Endothelial cell of umbilical vein (primary cell): ENCODE results near the gene NR3C2. TPM values are rescaled to one million over a fixed set of nuclear protein-coding genes. Genes with fewer than 3 reads are reported as not detected.

Source experiments
- BruUV-seq: library from RNA; stranded (reverse); fragments of 400-500 nt; replicated peaks from 2 replicates; lab custom pipeline; 2021; lab: Mats Ljungman, UMichigan
- CTCF ChIA-PET: fragments of 300-600, 350-600 bp; sonication (Branson Sonifier 250); formaldehyde crosslinking; loops from one replicate; lab custom pipeline; 2021; ENCODE audit warnings: antibody characterized with exemption, inconsistent platforms; lab: Charles Lee
- POLR2A ChIA-PET: fragments of 300-600, 350-600 bp; sonication (Branson Sonifier 250); formaldehyde crosslinking; loops from one replicate; lab custom pipeline; 2021; ENCODE audit warnings: antibody characterized with exemption, inconsistent platforms; lab: Charles Lee
- DNase-seq: peaks from one replicate; pipeline ENCODE4 v3.0.0-alpha.2; 2011; ENCODE audit warnings: low read depth, low spot score
- FAIRE-seq: peaks from 2 replicates; lab custom pipeline; 2011; peaks lifted over from hg19 to GRCh38; lab: Jason Lieb, UNC
- H2AFZ ChIP-seq: 2 replicates; pipeline ENCODE4 v1.6.0; 2012; ENCODE audit warnings: low read depth, low read length, control low read depth, inconsistent platforms
- H3K27ac ChIP-seq: 2 replicates; pipeline ENCODE4 v1.5.1; 2011; ENCODE audit warnings: low read depth, mild to moderate bottlenecking, control low read depth, low read length, moderate library complexity; ENCODE audit not compliant: insufficient read depth
- H3K27me3 ChIP-seq, 2 experiments: 2 replicates each; pipeline versions ENCODE4 v1.6.0 to v1.6.1; 2011; ENCODE audit warnings: low read length in 2 of 2, mixed read lengths in 1 of 2; ENCODE audit not compliant: control insufficient read depth in 2 of 2, insufficient read depth in 2 of 2
- H3K36me3 ChIP-seq, 2 experiments: 2 replicates in 1 of 2; 3 replicates in 1 of 2; pipeline ENCODE4 v1.5.1; 2011; ENCODE audit warnings: low read length in 2 of 2, mild to moderate bottlenecking in 1 of 2, moderate library complexity in 1 of 2; ENCODE audit not compliant: control insufficient read depth in 2 of 2, insufficient read depth in 2 of 2; ENCODE audit errors: extremely low read depth in 1 of 2
- H3K4me1 ChIP-seq: 3 replicates; pipeline ENCODE4 v1.5.1; 2011; ENCODE audit warnings: mild to moderate bottlenecking, low read length; ENCODE audit not compliant: control insufficient read depth, insufficient read depth; ENCODE audit errors: extremely low read depth
- H3K4me2 ChIP-seq: 2 replicates; pipeline ENCODE4 v1.6.1; 2011; ENCODE audit warnings: low read length, control low read depth, mixed read lengths; ENCODE audit not compliant: insufficient read depth
- H3K4me3 ChIP-seq, 3 experiments: fragments of 200-600 bp in 1 of 3; sonication (generic), shearing (Covaris generic) in 1 of 3; replicated peaks in 1 of 3; 2 replicates each; pipeline ENCODE4 v1.5.1; 2011 to 2016; ENCODE audit warnings: control low read depth in 3 of 3, low read length in 3 of 3, mild to moderate bottlenecking in 2 of 3, inconsistent platforms in 1 of 3, low read depth in 1 of 3, moderate library complexity in 1 of 3; ENCODE audit not compliant: insufficient read depth in 1 of 3
- H3K79me2 ChIP-seq: 2 replicates; pipeline ENCODE4 v1.6.0; 2012; ENCODE audit warnings: low read length, inconsistent platforms; ENCODE audit not compliant: control insufficient read depth, insufficient read depth
- H3K9ac ChIP-seq: replicated peaks from 2 replicates; pipeline ENCODE3; 2011; ENCODE audit warnings: low read length, control low read depth; ENCODE audit not compliant: insufficient read depth; ENCODE audit errors: extremely low read depth
- H3K9me1 ChIP-seq: replicated peaks from 3 replicates; pipeline ENCODE4 v1.6.0; 2011; ENCODE audit warnings: mild to moderate bottlenecking, low read length; ENCODE audit not compliant: control insufficient read depth, insufficient read depth; ENCODE audit errors: extremely low read depth
- H3K9me3 ChIP-seq: replicated peaks from 2 replicates; pipeline ENCODE4 v1.5.1; 2012; ENCODE audit warnings: low read length, inconsistent platforms; ENCODE audit not compliant: control insufficient read depth, insufficient read depth
- H4K20me1 ChIP-seq: replicated peaks from 2 replicates; pipeline ENCODE3; 2011; ENCODE audit warnings: mild to moderate bottlenecking, low read length; ENCODE audit not compliant: control insufficient read depth, insufficient read depth; ENCODE audit errors: extremely low read depth
- EZH2 ChIP-seq: IDR thresholded peaks from 2 replicates; pipeline ENCODE4 v1.6.1; 2012; ENCODE audit warnings: borderline replicate concordance, low read depth, mild to moderate bottlenecking, moderate library complexity, low read length, inconsistent platforms; ENCODE audit not compliant: severe bottlenecking
- FOS ChIP-seq: IDR thresholded peaks from 2 replicates; pipeline ENCODE4 v1.6.1; 2011; ENCODE audit warnings: mild to moderate bottlenecking, low read length, moderate library complexity, borderline replicate concordance; ENCODE audit not compliant: insufficient read depth
- JUN ChIP-seq: IDR thresholded peaks from 2 replicates; pipeline ENCODE4 v1.6.1; 2011; ENCODE audit warnings: borderline replicate concordance, low read depth; ENCODE audit not compliant: insufficient read length, insufficient read depth
- MYC ChIP-seq: IDR thresholded peaks from one replicate; pipeline ENCODE4 v1.6.1; 2011; ENCODE audit warnings: mild to moderate bottlenecking, low read depth, low read length
- POLR2A ChIP-seq: IDR thresholded peaks from 2 replicates; pipeline ENCODE4 v1.6.1; 2012; ENCODE audit warnings: low read depth, mild to moderate bottlenecking, control low read depth, low read length
- POLR2AphosphoS5 ChIP-seq: IDR thresholded peaks from 2 replicates; pipeline ENCODE4 v1.6.1; 2012; ENCODE audit warnings: low read depth, mild to moderate bottlenecking, control low read depth, low read length, moderate library complexity; ENCODE audit not compliant: insufficient read depth
- dilution Hi-C: fragments of 300-500 bp; cut with MboI; formaldehyde crosslinking; loops from one replicate; pipeline ENCODE4 v1.15.0; 2019; ENCODE audit warnings: low sequenced_read_pairs; ENCODE audit not compliant: extremely low pct_ligation_motif_present
- intact Hi-C: fragments of 100-400 bp; cut with micrococcal nuclease; formaldehyde crosslinking; loops from one replicate; pipeline ENCODE4 v1.10.0; 2022
- polyA plus RNA-seq, 4 experiments: library from polyadenylated mRNA; depleted of rRNA in 3 of 4; stranded (reverse) in 3 of 4; unstranded in 1 of 4; fragments of >200 nt; gene quantifications; 2 replicates each; pipeline versions ENCODE4 v1.2.1 to v1.2.3, GENCODE V29; 2011 to 2012; ENCODE audit warnings: missing spikeins in 1 of 4
- total RNA-seq: library from RNA; stranded (reverse); gene quantifications from 2 replicates; pipeline ENCODE4 v1.2.3, GENCODE V29; 2021
- TF ChIP-seq, protein P1 (sequence below), 2 donors: IDR thresholded peaks; 1 replicate in 1 of 2; 2 replicates in 1 of 2; pipeline ENCODE4 v1.5.1; 2011; ENCODE audit warnings: low read length in 2 of 2, mild to moderate bottlenecking in 2 of 2, moderate library complexity in 2 of 2, control low read depth in 1 of 2, inconsistent platforms in 1 of 2, low read depth in 1 of 2; ENCODE audit not compliant: insufficient read depth in 1 of 2; ENCODE audit errors: extremely low read depth in 1 of 2

NR3C2 gene
- total and polyA plus RNA-seq, 2 donors (not counting 3 experiments of a cell fraction or from before 2014, with no cell fraction given) = 4.8 to 16.4 TPM

GRCh38 chr4:148090503-148091476 lies 351.4 kb downstream of the NR3C2 start:
- no peaks in the 10 kb centered on the region for H3K36me3 ChIP-seq
- H2AFZ ChIP-seq = no peak overlapping the region
- ChIA-PET CTCF (interaction anchor here (1.0 kb wide), 1 partner anchor 107 kb away, joined by 4 read pairs; no protein-coding TSS in a partner anchor), POLR2A (no interaction called here)
- H3K4me1 ChIP-seq = no peaks in the 10 kb centered on the region
- intact Hi-C loops (no loop called here), dilution Hi-C loops (no loop called here)
- no peak overlapping the region for H3K4me3 ChIP-seq
- H3K9ac ChIP-seq = no peak overlapping the region
- DNase-seq = no peak
- TF ChIP-seq MYC (no peak), FOS (no peak), POLR2A (no peak), JUN (no peak)
- no peak overlapping the region for H3K27ac ChIP-seq
- no peaks in the 10 kb centered on the region for H3K9me3 ChIP-seq
- H4K20me1 ChIP-seq = no peaks in the 10 kb centered on the region
- H3K4me2 ChIP-seq = no peak overlapping the region
- H3K9me1 ChIP-seq = no peaks in the 10 kb centered on the region
- BruUV-seq = no TSS peak
- H3K79me2 ChIP-seq = no peaks in the 10 kb centered on the region
- no peak for FAIRE-seq
- H3K27me3 ChIP-seq = no peaks in the 10 kb centered on the region

GRCh38 chr4:148090029-148090428 lies 352.2 kb downstream of the NR3C2 start:
- BruUV-seq = no TSS peak
- dilution Hi-C loops = no loop called here

More at GRCh38 chr4:148090029-148090428, 352.2 kb downstream of the NR3C2 start:
- no peak overlapping the region for H3K4me3 ChIP-seq
- H3K27me3 ChIP-seq = no peaks in the 10 kb centered on the region
- no peaks in the 10 kb centered on the region for H4K20me1 ChIP-seq
- H3K4me2 ChIP-seq = no peak overlapping the region
- ChIA-PET POLR2A (no interaction called here), CTCF (no interaction called here)
- FAIRE-seq = no peak
- no peaks in the 10 kb centered on the region for H3K9me1 ChIP-seq
- H3K9me3 ChIP-seq = no peaks in the 10 kb centered on the region
- H3K4me1 ChIP-seq = no peaks in the 10 kb centered on the region
- intact Hi-C loops = no loop called here
- H3K79me2 ChIP-seq = no peaks in the 10 kb centered on the region
- no peak overlapping the region for H3K27ac ChIP-seq
- no peak overlapping the region for H2AFZ ChIP-seq
- DNase-seq = no peak
- no peak for TF ChIP-seq FOS
- TF ChIP-seq, protein P1, sequence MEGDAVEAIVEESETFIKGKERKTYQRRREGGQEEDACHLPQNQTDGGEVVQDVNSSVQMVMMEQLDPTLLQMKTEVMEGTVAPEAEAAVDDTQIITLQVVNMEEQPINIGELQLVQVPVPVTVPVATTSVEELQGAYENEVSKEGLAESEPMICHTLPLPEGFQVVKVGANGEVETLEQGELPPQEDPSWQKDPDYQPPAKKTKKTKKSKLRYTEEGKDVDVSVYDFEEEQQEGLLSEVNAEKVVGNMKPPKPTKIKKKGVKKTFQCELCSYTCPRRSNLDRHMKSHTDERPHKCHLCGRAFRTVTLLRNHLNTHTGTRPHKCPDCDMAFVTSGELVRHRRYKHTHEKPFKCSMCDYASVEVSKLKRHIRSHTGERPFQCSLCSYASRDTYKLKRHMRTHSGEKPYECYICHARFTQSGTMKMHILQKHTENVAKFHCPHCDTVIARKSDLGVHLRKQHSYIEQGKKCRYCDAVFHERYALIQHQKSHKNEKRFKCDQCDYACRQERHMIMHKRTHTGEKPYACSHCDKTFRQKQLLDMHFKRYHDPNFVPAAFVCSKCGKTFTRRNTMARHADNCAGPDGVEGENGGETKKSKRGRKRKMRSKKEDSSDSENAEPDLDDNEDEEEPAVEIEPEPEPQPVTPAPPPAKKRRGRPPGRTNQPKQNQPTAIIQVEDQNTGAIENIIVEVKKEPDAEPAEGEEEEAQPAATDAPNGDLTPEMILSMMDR (IDR thresholded peaks at IDR 0.05; ENCODE audit: extremely low read depth in 1 of 2, insufficient read depth in 1 of 2, low read depth in 1 of 2, low read length in 2 of 2) = no peak
- no peak for TF ChIP-seq EZH2
- no peak for TF ChIP-seq POLR2AphosphoS5
- no peaks in the 10 kb centered on the region for H3K36me3 ChIP-seq
- H3K9ac ChIP-seq = no peak overlapping the region
